ENCODE measurements around the gene PGBD2.
A peak's percentile ranks its signal among the peaks of the same experiment; 100 is the strongest.
"Not testable (repeated sequence)": the region's sequence is repeated elsewhere in the genome, so short reads cannot be mapped to it uniquely, and the experiment has no call there.

The PGBD2 gene

GRCh38 chr1:248906009-248906752 lies at the start of gene PGBD2:
TSS of gene PGBD2 (plus strand) at chr1:248906235. CDS start at chr1:248913863, 7,628 bp downstream.
- DNase-seq (ENCODE audit: low read depth), result peak; percentile 97

GRCh38 chr1:248857201-248857600 lies 48.8 kb upstream of the PGBD2 start:
- no peak for DNase-seq (ENCODE audit: low read depth)

- DNase-seq (ENCODE audit: low read depth), result no peak
Measured at GRCh38 chr1:248857749-248858095, 48.3 kb upstream of the PGBD2 start.

GRCh38 chr1:248858096-248858890 lies 47.7 kb upstream of the PGBD2 start:
- no peak for DNase-seq (ENCODE audit: low read depth)

- peak; percentile 91 for DNase-seq (ENCODE audit: low read depth)
Measured at GRCh38 chr1:248858891-248859889, 46.8 kb upstream of the PGBD2 start, which contains the start of gene ZNF692. TSS of gene ZNF692 (minus strand) at chr1:248859085. CDS start at chr1:248858309, 776 bp downstream.

GRCh38 chr1:248860007-248860406 lies 46.0 kb upstream of the PGBD2 start:
- DNase-seq (ENCODE audit: low read depth), result no peak

GRCh38 chr1:248861616-248862015 lies 44.4 kb upstream of the PGBD2 start:
- DNase-seq (ENCODE audit: low read depth), result no peak

- DNase-seq (ENCODE audit: low read depth), result no peak
Measured at GRCh38 chr1:248862695-248862997, 43.4 kb upstream of the PGBD2 start.

GRCh38 chr1:248862998-248863881 lies 42.8 kb upstream of the PGBD2 start:
- DNase-seq (ENCODE audit: low read depth), result peak; percentile 70

GRCh38 chr1:248871837-248872401 lies 34.1 kb upstream of the PGBD2 start:
- DNase-seq (ENCODE audit: low read depth), result no peak

- peak; percentile 35 for DNase-seq (ENCODE audit: low read depth)
Measured at GRCh38 chr1:248872752-248873408, 33.2 kb upstream of the PGBD2 start.

- peak; percentile 94 for DNase-seq (ENCODE audit: low read depth)
Measured at GRCh38 chr1:248873409-248873992, 32.5 kb upstream of the PGBD2 start.

GRCh38 chr1:248873993-248874533 lies 32.0 kb upstream of the PGBD2 start:
- DNase-seq (ENCODE audit: low read depth), result peak; percentile 74

- DNase-seq (ENCODE audit: low read depth), result no peak
Measured at GRCh38 chr1:248881261-248881660, 24.8 kb upstream of the PGBD2 start.

- not testable (repeated sequence) for DNase-seq (ENCODE audit: low read depth)
Measured at GRCh38 chr1:248882427-248882826, 23.6 kb upstream of the PGBD2 start.

GRCh38 chr1:248884632-248885295 lies 21.3 kb upstream of the PGBD2 start:
- DNase-seq (ENCODE audit: low read depth), result no peak

- DNase-seq (ENCODE audit: low read depth), result no peak
Measured at GRCh38 chr1:248885646-248886045, 20.4 kb upstream of the PGBD2 start.

- DNase-seq (ENCODE audit: low read depth), result no peak
Measured at GRCh38 chr1:248886237-248886895, 19.7 kb upstream of the PGBD2 start.

GRCh38 chr1:248889914-248890243 lies 16.2 kb upstream of the PGBD2 start:
- not testable (repeated sequence) for DNase-seq (ENCODE audit: low read depth)
